Measurements from ENCODE around the gene POP4.

The POP4 gene

DNA sequence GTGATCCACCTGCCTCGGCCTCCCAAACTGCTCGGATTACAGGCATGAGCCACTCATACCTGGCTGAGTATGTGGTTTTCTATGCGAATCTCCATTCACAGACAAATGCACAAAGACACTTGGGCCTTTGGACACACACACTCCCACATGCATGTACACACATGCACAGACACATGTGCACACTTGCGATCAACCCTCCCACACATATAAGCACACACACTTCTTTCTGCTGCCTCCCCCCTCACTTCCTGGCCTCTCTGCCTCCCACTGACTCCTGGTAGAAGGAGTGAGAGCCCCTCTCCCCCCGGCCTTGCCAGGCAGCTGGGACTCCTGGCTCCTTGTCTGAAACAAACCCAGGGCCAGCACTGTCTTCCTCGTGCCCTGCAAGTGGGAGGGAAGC lies 29.9 kb downstream of the POP4 start:
- TF ChIP-seq, protein P1, sequence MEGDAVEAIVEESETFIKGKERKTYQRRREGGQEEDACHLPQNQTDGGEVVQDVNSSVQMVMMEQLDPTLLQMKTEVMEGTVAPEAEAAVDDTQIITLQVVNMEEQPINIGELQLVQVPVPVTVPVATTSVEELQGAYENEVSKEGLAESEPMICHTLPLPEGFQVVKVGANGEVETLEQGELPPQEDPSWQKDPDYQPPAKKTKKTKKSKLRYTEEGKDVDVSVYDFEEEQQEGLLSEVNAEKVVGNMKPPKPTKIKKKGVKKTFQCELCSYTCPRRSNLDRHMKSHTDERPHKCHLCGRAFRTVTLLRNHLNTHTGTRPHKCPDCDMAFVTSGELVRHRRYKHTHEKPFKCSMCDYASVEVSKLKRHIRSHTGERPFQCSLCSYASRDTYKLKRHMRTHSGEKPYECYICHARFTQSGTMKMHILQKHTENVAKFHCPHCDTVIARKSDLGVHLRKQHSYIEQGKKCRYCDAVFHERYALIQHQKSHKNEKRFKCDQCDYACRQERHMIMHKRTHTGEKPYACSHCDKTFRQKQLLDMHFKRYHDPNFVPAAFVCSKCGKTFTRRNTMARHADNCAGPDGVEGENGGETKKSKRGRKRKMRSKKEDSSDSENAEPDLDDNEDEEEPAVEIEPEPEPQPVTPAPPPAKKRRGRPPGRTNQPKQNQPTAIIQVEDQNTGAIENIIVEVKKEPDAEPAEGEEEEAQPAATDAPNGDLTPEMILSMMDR (conservative IDR thresholded peaks at IDR 0.05; ENCODE audit: low read depth) = no peak
- POLR2A ChIA-PET (ENCODE audit: low non-redundant PET) = no interaction called here
- CTCF ChIA-PET = no interaction called here
- no peak overlapping the region for H3K27ac ChIP-seq
- DNase-seq (ENCODE audit: low spot score) = no peak

DNA sequence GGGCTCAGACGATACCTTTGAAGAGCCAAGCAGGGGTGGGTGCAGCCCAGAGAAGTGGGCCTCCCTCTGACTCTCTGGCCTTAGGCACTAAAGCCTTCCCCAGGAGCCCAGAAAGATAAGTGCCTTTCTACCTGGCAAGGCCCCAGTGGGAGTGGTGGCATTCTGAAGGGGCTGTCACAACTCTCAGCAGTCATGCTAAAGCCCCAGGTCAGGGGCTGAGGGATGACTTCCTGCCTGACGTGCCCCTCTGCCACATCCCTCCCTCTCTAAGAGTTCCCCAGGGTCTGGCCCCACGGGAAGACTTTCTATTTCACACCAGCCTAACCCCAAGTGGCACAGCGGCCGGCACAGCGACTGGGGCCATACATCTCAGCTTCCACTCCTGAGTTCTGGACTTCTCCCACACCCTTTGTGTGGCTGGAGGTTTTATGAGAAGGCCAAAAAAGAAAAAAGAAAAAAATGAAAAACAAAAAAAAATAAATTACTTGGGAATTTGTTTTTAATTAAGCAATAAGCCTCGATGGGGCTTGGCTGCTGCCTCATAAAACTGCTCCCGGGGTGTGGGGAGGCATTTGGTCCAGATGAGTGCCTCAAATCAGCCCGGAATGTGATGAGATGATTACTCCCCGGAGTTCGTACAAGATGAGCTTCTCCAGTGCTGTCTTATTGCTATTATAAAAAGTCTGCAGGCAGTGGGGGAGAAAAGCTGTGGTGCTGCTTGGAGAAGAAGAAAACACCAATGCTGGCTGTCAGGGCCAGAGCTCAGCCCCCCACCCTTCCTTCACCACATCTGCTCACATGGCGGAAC lies 30.7 kb downstream of the POP4 start:
- CTCF ChIA-PET = no interaction called here
- POLR2A ChIA-PET (ENCODE audit: low non-redundant PET) = no interaction called here
- TF ChIP-seq, protein P1 (conservative IDR thresholded peaks at IDR 0.05; ENCODE audit: low read depth) = no peak
- no peak for DNase-seq (ENCODE audit: low spot score)
- H3K27ac ChIP-seq = no peak overlapping the region

DNA sequence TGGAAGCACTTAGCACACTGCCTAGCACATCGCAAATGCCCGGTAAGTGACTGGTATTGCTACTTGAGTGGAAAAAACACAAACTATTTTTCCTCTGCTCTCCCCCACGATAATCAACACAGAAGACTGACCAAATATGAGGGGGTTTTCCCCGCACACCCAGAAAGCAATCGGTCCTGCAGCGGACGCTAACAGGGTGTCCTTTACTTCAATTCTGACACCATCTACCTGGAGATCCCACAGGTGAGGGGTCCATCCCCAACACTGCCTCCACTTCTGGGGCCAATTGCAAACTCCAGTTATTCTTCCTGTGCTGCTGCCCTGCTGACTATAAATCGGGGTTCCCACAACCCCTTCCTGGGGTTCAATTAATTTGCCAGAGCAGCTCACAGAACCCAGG lies 33.0 kb downstream of the POP4 start:
- ChIA-PET POLR2A (ENCODE audit: low non-redundant PET) (no interaction called here), CTCF (interaction anchor here (0.9 kb wide), 1 partner anchor 77 kb away, joined by 5 read pairs; no protein-coding TSS in a partner anchor)
- H3K27ac ChIP-seq = no peak overlapping the region
- TF ChIP-seq, protein P1 (conservative IDR thresholded peaks at IDR 0.05; ENCODE audit: low read depth) = no peak
- no peak for DNase-seq (ENCODE audit: low spot score)

DNA sequence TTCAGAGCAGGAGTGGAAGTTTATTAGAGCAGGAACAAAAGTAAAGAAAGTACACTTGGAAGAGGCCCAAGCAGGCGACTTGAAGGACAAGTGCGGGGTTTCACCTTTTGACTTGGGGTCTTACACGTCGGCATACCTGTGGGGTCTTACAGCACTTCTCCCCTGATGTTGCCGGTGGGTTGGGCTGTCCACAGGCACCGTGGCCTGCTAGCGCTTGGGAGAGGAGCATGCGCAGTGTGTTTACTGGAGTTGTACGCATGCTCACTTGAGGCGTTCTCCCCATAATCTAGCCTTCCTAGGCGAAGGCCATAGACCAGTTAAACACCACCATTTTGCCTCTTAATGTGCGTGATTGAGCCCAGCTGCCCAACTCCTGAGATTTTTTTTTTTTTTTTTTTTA lies 34.1 kb downstream of the POP4 start:
- no peak for DNase-seq (ENCODE audit: low spot score)
- CTCF ChIA-PET = no interaction called here

DNA sequence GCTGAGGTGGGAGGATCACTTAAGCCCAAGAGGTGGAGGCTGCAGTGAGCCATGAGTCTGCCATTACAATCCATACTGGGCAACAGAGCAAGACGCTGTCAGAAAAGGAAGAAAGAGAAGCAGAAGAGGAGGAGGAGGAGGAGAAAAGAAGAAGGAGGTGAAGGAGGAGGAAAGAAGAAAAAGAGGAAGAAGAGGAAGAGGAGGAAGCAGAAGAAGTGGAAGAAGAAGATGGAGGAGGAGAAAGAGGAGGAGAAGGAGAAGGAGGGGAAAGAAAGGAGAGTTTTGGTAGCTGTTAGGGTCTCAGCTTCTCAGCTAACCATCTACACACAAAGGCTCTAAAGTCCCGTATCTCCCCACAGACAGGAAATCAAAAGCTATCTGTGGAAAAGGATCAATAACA lies 35.5 kb downstream of the POP4 start:
- POLR2A ChIA-PET (ENCODE audit: low non-redundant PET) = no interaction called here
- TF ChIP-seq, protein P1 (conservative IDR thresholded peaks at IDR 0.05; ENCODE audit: low read depth) = no peak
- CTCF ChIA-PET = no interaction called here
- no peak for DNase-seq (ENCODE audit: low spot score)
- H3K27ac ChIP-seq = no peak overlapping the region

More for the DNA sequence above, 34.1 kb downstream of the POP4 start:
- POLR2A ChIA-PET (ENCODE audit: low non-redundant PET) = no interaction called here
- H3K27ac ChIP-seq = no peak overlapping the region
- TF ChIP-seq, protein P1 (conservative IDR thresholded peaks at IDR 0.05; ENCODE audit: low read depth) = no peak

DNA sequence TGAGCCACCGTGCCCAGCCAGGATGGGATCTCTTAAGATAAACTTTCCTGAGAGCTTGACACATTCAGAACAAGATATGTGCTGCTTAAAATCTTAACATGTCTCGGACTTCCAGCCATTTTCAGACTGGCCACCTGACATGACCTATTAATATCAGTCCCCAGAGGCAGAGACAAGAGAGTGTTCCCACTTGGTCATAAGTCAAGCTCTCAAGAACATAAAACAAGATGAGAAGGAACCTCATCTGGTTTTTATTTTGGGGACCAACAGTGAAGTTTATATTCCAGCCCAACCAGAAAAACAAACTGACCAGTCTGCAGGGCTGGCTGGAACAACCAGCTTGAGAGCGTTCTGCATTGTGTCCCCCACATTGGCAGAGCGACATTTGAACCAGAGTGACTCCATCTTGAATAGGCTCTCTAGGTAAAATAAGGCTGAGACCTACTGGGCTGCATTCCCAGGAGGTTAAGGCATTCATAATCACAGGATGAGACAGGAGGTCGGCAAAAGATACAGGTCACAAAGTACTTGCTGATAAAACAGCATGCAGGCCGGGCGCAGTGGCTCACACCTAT lies 37.4 kb downstream of the POP4 start:
- ChIA-PET POLR2A (ENCODE audit: low non-redundant PET) (no interaction called here), CTCF (no interaction called here)
- TF ChIP-seq, protein P1 (conservative IDR thresholded peaks at IDR 0.05; ENCODE audit: low read depth) = no peak
- DNase-seq (ENCODE audit: low spot score) = no peak
- no peak overlapping the region for H3K27ac ChIP-seq

All from RWPE1 (cell line).